K562 treated with DMSO at 1 percent for 48 hours (cell line): ENCODE measurements around the gene NPY5R. TPM values are rescaled to one million over a fixed set of nuclear protein-coding genes. Genes with fewer than 3 reads are reported as not detected.

Experiments
- total RNA-seq: library from RNA; unstranded; fragments of 300-600 nt; gene quantifications from 2 replicates; pipeline ENCODE4 v1.2.3, GENCODE V29; 2022; ENCODE audit warnings: low replicate concordance; ENCODE audit errors: extremely low read depth

The NPY5R gene
- total RNA-seq = not detected in 2 replicates

DNA sequence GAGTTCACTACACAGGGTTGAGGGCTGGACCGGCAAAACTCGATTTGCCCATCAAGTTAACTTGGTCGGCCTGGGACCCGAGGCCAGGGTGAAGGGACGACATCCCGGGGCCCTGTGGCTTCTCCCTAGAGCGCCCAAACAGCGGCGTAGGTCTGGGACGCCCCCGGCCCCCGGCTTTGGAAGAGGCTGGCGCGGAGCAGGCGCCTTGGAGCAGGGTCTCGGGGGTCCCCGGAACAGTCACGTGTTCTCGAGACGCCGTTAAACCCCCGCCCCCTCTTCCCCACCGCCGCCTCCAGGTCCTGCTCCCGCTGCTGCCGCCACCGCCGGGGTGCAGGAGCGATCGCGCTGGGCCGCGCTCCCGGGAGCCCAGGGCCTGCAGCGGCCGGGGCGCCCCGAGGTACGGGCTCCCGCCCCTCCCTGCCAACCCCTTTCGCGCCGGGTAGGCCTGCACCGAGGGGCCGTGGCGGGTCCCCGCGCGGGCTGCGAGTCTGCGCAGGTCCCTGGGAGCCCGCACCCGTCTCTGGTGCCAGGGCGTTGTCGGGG, at the start of gene NPY5R:
NPY5R (plus strand) TSS at position 289 of the 543 bp plus-strand sequence. CDS start 6,382 bp downstream, outside the sequence.

DNA sequence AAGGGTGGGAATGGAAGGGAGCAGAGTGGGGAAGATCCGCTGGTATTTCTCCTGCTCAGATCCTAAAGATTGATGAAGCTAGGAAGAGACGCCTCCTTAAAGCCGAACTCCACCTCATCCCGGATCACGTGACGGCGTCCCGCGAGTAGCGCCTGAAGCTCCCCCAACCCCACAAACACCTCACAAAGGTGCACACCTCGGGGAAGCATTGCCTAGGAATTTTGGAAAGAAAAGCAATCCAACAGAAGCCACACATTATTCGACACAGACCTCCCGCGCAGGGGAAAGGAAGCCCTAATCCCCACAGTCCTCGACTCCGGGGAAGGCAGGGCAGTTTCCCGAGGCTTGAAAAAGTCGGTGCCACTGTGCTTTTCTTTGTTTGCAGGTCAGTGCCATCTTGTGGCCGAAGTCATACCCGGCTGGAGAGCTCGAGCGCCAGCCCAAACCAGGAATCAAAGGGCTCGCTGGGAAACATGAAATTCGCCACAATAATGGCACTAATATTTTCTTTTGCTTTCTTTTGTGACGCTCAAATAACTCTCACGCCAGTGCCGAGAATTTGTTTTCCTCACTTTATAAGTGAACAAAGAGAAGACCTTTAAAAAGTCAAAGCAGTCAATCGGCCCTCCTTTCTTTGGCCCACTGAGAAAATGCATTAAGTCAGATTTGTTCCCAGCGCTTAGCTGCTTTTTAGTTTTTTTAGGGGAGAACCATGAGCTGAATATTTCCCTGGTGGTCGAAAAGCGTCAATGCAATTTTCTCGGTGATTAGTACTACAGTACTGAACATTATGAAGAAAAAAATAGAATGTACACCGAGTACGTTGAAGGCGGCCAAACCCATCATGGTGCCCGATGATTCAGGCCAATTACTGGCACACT, 10.9 kb upstream of the NPY5R start, which contains the start of gene NPY1R:
NPY1R (minus strand) TSS at position 71 of the 881 bp plus-strand sequence. CDS start 6,042 bp downstream, outside the sequence.

Other genes with a start within 250 kb of the NPY5R start
- not detected in 2 replicates for gene NAF1, start 177.0 kb upstream of the NPY5R start, total RNA-seq
- not detected in 2 replicates for gene NPY1R, start 11.3 kb upstream of the NPY5R start, total RNA-seq
- gene TKTL2, start 129.9 kb downstream of the NPY5R start, total RNA-seq = not detected in 2 replicates
- gene TMA16, start 150.8 kb downstream of the NPY5R start, total RNA-seq = not detected in 2 replicates